Calu3 (cell line): ENCODE data around the gene CLEC4E. TPM values are rescaled to one million over a fixed set of nuclear protein-coding genes. Genes with fewer than 3 reads are reported as not detected.

Experiments used
- BruUV-seq: library from RNA; stranded (reverse); fragments of 400-500 nt; replicated peaks from 2 replicates; lab custom pipeline; 2021; lab: Mats Ljungman, UMichigan
- CTCF ChIA-PET: fragments of 300-600 bp; sonication (Branson Sonifier 250); formaldehyde crosslinking; loops from one replicate; lab custom pipeline; 2022; ENCODE audit warnings: antibody characterized with exemption; lab: Charles Lee
- DNase-seq: peaks from one replicate; pipeline ENCODE4 v3.0.0; 2022
- H3K27ac Mint-ChIP-seq: one replicate; pipeline ENCODE4 v1.8.0; 2022; ENCODE audit warnings: mixed read lengths; ENCODE audit not compliant: unreplicated experiment
- H3K27me3 Mint-ChIP-seq: one replicate; pipeline ENCODE4 v1.8.0; 2022; ENCODE audit warnings: mixed read lengths; ENCODE audit not compliant: unreplicated experiment
- H3K36me3 Mint-ChIP-seq: one replicate; pipeline ENCODE4 v1.8.0; 2022; ENCODE audit warnings: mild to moderate bottlenecking, moderate library complexity, mixed read lengths; ENCODE audit not compliant: insufficient read depth, unreplicated experiment
- H3K4me1 Mint-ChIP-seq: one replicate; pipeline ENCODE4 v1.8.0; 2022; ENCODE audit warnings: mild to moderate bottlenecking, low read depth, mixed read lengths; ENCODE audit not compliant: unreplicated experiment
- H3K4me3 Mint-ChIP-seq: one replicate; pipeline ENCODE4 v1.8.0; 2022; ENCODE audit warnings: mild to moderate bottlenecking, low read depth, moderate library complexity, mixed read lengths; ENCODE audit not compliant: unreplicated experiment
- H3K9me3 Mint-ChIP-seq: one replicate; pipeline ENCODE4 v1.8.0; 2022; ENCODE audit warnings: low read depth, mixed read lengths; ENCODE audit not compliant: unreplicated experiment
- CTCF ChIP-seq: fragments of 200-600 bp; IDR thresholded peaks from one replicate; pipeline ENCODE4 v1.8.0; 2022; ENCODE audit warnings: antibody characterized with exemption; ENCODE audit not compliant: unreplicated experiment
- intact Hi-C: fragments of 100-400 bp; cut with micrococcal nuclease; formaldehyde crosslinking; loops from one replicate; pipeline ENCODE4 v1.10.0; 2022; ENCODE audit not compliant: unreplicated experiment
- total RNA-seq: library from RNA; stranded (reverse); gene quantifications from 2 replicates; pipeline ENCODE4 v1.2.3, GENCODE V29; 2022

CLEC4E gene
- total RNA-seq, 1 experiment from 2014 or later, result not detected

DNA sequence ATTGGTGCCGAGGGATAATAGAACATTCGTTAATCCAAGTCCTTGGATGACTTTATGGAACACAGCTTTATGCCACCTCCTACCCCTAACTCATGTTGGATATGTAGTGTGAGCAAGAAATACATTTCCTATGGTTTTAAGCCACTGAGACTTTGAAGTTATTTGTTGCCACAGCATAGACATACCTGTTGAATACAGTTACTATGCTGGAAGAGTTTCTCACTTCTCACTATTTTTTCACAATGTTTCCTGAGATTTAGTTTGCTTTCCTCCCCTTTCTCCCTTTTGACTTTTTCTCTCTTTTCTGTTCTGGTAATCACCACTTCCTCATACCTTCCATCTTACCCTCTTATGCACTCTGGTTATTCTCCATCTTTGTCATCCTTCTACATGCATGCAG is 7.5 kb upstream of the CLEC4E start:
- no peak overlapping the region for H3K4me3 Mint-ChIP-seq
- BruUV-seq, result no TSS peak
- no peak for TF ChIP-seq CTCF
- CTCF ChIA-PET, result no interaction called here
- intact Hi-C loops, result loop anchor here (10.0 kb wide), 1 partner anchor 347 kb away; no protein-coding TSS in a partner anchor
- H3K27ac Mint-ChIP-seq, result no peak overlapping the region
- no peak for DNase-seq
- no peaks in the 10 kb centered on the region for H3K4me1 Mint-ChIP-seq
- H3K27me3 Mint-ChIP-seq, result peaks cover 15% of the 10 kb centered on the region
- H3K9me3 Mint-ChIP-seq, result no peaks in the 10 kb centered on the region
- no peaks in the 10 kb centered on the region for H3K36me3 Mint-ChIP-seq

DNA sequence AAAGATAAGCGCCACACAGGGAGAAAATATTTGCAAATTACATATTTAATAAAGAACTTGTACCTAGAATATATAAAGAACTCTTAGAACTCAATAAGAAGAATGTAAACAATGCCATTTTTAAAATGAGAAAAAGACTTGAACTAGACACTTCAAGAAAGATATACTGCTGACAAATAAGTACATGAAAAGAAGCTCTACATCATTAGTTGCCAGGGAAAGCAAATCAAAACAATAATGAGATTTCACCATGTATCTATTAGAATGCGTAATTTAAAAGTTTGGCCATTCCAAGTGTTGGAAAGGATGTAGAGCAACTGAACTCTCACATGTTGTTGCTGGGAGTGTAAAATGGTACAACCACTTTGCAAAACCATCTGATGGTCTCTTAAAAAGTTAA is 6.9 kb upstream of the CLEC4E start:
- DNase-seq, result no peak
- no peaks in the 10 kb centered on the region for H3K4me1 Mint-ChIP-seq
- BruUV-seq, result no TSS peak
- H3K9me3 Mint-ChIP-seq, result no peaks in the 10 kb centered on the region
- TF ChIP-seq CTCF, result no peak
- no peak overlapping the region for H3K4me3 Mint-ChIP-seq
- H3K27me3 Mint-ChIP-seq, result peaks cover 15% of the 10 kb centered on the region
- intact Hi-C loops, result loop anchor here (10.0 kb wide), 1 partner anchor 347 kb away; no protein-coding TSS in a partner anchor
- no peaks in the 10 kb centered on the region for H3K36me3 Mint-ChIP-seq
- no peak overlapping the region for H3K27ac Mint-ChIP-seq
- CTCF ChIA-PET, result interaction anchor here (1.7 kb wide), 1 partner anchor 62 kb away, joined by 7 read pairs; no protein-coding TSS in a partner anchor

GRCh38 chr12:8546591-8546990 is 5.9 kb upstream of the CLEC4E start:
- intact Hi-C loops, result loop anchor here (10.0 kb wide), 1 partner anchor 348 kb away; no protein-coding TSS in a partner anchor
- no TSS peak for BruUV-seq
- Mint-ChIP-seq H3K9me3 (no peaks in the 10 kb centered on the region), H3K4me1 (no peaks in the 10 kb centered on the region), H3K27me3 (peaks cover 16% of the 10 kb centered on the region), H3K27ac (no peak overlapping the region), H3K4me3 (no peak overlapping the region), H3K36me3 (no peaks in the 10 kb centered on the region)
- TF ChIP-seq CTCF, result no peak
- CTCF ChIA-PET, result interaction anchor here (1.7 kb wide), 1 partner anchor 63 kb away, joined by 7 read pairs; no protein-coding TSS in a partner anchor
- DNase-seq, result no peak

- BruUV-seq, result no TSS peak
- TF ChIP-seq CTCF, result peak; percentile 83
- Mint-ChIP-seq H3K4me3 (no peak overlapping the region), H3K27ac (no peak overlapping the region), H3K9me3 (no peaks in the 10 kb centered on the region), H3K4me1 (peaks cover 10% of the 10 kb centered on the region), H3K36me3 (no peaks in the 10 kb centered on the region), H3K27me3 (peaks cover 30% of the 10 kb centered on the region)
- CTCF ChIA-PET, result interaction anchor here (0.6 to 1.3 kb wide), 15 partner anchors 10 to 505 kb away, joined by 3 to 31 read pairs (median 5); partner anchors contain the start of gene M6PR
- DNase-seq, result peak; percentile 76
- intact Hi-C loops, result loop anchor here (1.0 to 10.0 kb wide), 3 partner anchors 64 to 503 kb away; no protein-coding TSS in a partner anchor
Measured at GRCh38 chr12:8544295-8544694, 3.6 kb upstream of the CLEC4E start.
